Fibroblast of lung (primary cell): Measurements from ENCODE around the gene SERAC1. TPM values are rescaled to one million over a fixed set of nuclear protein-coding genes. Genes with fewer than 3 reads are reported as not detected.

Experiments used
- DNase-seq, 2 donors: peaks; one replicate each; pipeline versions ENCODE4 v3.0.0 to v3.0.0-alpha.2; 2010; ENCODE audit warnings: low read depth in 2 of 2
- H2AFZ ChIP-seq: 2 replicates; pipeline ENCODE4 v1.5.1; 2012; ENCODE audit warnings: low read length, control low read depth, inconsistent platforms
- H3K27ac ChIP-seq: 2 replicates; pipeline ENCODE4 v1.5.1; 2011; ENCODE audit warnings: low read length, control low read depth; ENCODE audit not compliant: insufficient read depth
- H3K27me3 ChIP-seq: 2 replicates; pipeline ENCODE4 v1.5.1; 2011; ENCODE audit warnings: mild to moderate bottlenecking, low read length; ENCODE audit not compliant: control insufficient read depth, insufficient read depth
- H3K36me3 ChIP-seq: 2 replicates; pipeline ENCODE4 v1.5.1; 2011; ENCODE audit warnings: low read length; ENCODE audit not compliant: control insufficient read depth, insufficient read depth
- H3K4me1 ChIP-seq: 2 replicates; pipeline ENCODE4 v1.5.1; 2011; ENCODE audit warnings: low read length; ENCODE audit not compliant: control insufficient read depth, insufficient read depth; ENCODE audit errors: extremely low read depth
- H3K4me2 ChIP-seq: 2 replicates; pipeline ENCODE4 v1.5.1; 2011; ENCODE audit warnings: low read length, control low read depth; ENCODE audit not compliant: insufficient read depth; ENCODE audit errors: extremely low read depth
- H3K4me3 ChIP-seq, 4 experiments: fragments of 200-600 bp in 1 of 4; sonication (generic) in 1 of 4; replicated peaks in 1 of 4; 2 replicates each; pipeline ENCODE4 v1.5.1; 2011 to 2016; ENCODE audit warnings: low read length in 4 of 4, low read depth in 3 of 4, mild to moderate bottlenecking in 3 of 4, control low read depth in 2 of 4, inconsistent platforms in 1 of 4, mixed read lengths in 1 of 4; ENCODE audit not compliant: insufficient read depth in 1 of 4; ENCODE audit errors: control extremely low read depth in 1 of 4
- H3K79me2 ChIP-seq: 2 replicates; pipeline ENCODE4 v1.5.1; 2012; ENCODE audit warnings: mild to moderate bottlenecking, low read length, inconsistent platforms; ENCODE audit not compliant: control insufficient read depth, insufficient read depth
- H3K9ac ChIP-seq: 2 replicates; pipeline ENCODE4 v1.5.1; 2011; ENCODE audit warnings: mild to moderate bottlenecking, low read length, control low read depth; ENCODE audit not compliant: insufficient read depth
- H3K9me3 ChIP-seq: 2 replicates; pipeline ENCODE4 v1.5.1; 2012; ENCODE audit warnings: low read depth, low read length; ENCODE audit not compliant: control insufficient read depth, insufficient read depth
- H4K20me1 ChIP-seq: 2 replicates; pipeline ENCODE4 v1.5.1; 2011; ENCODE audit warnings: low read length; ENCODE audit not compliant: control insufficient read depth, insufficient read depth; ENCODE audit errors: extremely low read depth
- CTCF ChIP-seq, 2 donors: IDR thresholded peaks in 1 of 2; conservative IDR thresholded peaks in 1 of 2; 1 replicate in 1 of 2; 2 replicates in 1 of 2; pipeline ENCODE4 v1.5.1; 2011 to 2012; ENCODE audit warnings: low read length in 2 of 2, control low read depth in 1 of 2, inconsistent platforms in 1 of 2, low read depth in 1 of 2, mild to moderate bottlenecking in 1 of 2
- EZH2 ChIP-seq: IDR thresholded peaks from 2 replicates; pipeline ENCODE4 v1.5.1; 2012; ENCODE audit warnings: low read length, control low read depth, mild to moderate bottlenecking; ENCODE audit errors: missing control alignments
- polyA plus RNA-seq, 2 donors: library from polyadenylated mRNA; depleted of rRNA in 1 of 2; stranded (reverse) in 1 of 2; unstranded in 1 of 2; fragments of >200 nt; gene quantifications; 2 replicates each; pipeline ENCODE4 v1.2.1, GENCODE V29; 2011 to 2012; ENCODE audit warnings: missing spikeins in 1 of 2
- total RNA-seq: library from RNA; depleted of rRNA; stranded (reverse); fragments of >200 nt; gene quantifications from 2 replicates; pipeline ENCODE4 v1.2.1, GENCODE V29; 2014

SERAC1 gene
- total and polyA plus RNA-seq, 2 donors (not counting 1 experiment from before 2014, with no cell fraction given): 21.3 to 37.7 TPM

- no peaks in the 10 kb centered on the region for H3K4me1 ChIP-seq
- H2AFZ ChIP-seq: no peak overlapping the region
- H3K27me3 ChIP-seq: no peaks in the 10 kb centered on the region
- H3K9ac ChIP-seq: no peak overlapping the region
- H3K36me3 ChIP-seq: no peaks in the 10 kb centered on the region
- H3K79me2 ChIP-seq: no peaks in the 10 kb centered on the region
- DNase-seq: no peak
- H3K9me3 ChIP-seq: no peaks in the 10 kb centered on the region
- TF ChIP-seq CTCF (conservative IDR thresholded peaks at IDR 0.05 in 1 of 2, IDR thresholded peaks at IDR 0.05 in 1 of 2; ENCODE audit: low read depth in 1 of 2, low read length in 2 of 2) (no peak), EZH2 (no peak)
- H3K4me2 ChIP-seq: no peak overlapping the region
- H4K20me1 ChIP-seq: no peaks in the 10 kb centered on the region
- no peak overlapping the region for H3K4me3 ChIP-seq
- no peak overlapping the region for H3K27ac ChIP-seq
Observed at GRCh38 chr6:158111987-158112386, 56.1 kb downstream of the SERAC1 start.

- Histone ChIP-seq H3K79me2 (no peaks in the 10 kb centered on the region), H3K4me1 (no peaks in the 10 kb centered on the region), H3K4me2 (no peak overlapping the region), H3K27me3 (no peaks in the 10 kb centered on the region), H2AFZ (no peak overlapping the region), H3K9ac (no peak overlapping the region), H3K4me3 (no peak overlapping the region), H3K36me3 (no peaks in the 10 kb centered on the region), H3K9me3 (no peaks in the 10 kb centered on the region), H4K20me1 (no peaks in the 10 kb centered on the region), H3K27ac (no peak overlapping the region)
- no peak for DNase-seq
- TF ChIP-seq EZH2 (no peak), CTCF (conservative IDR thresholded peaks at IDR 0.05 in 1 of 2, IDR thresholded peaks at IDR 0.05 in 1 of 2; ENCODE audit: low read depth in 1 of 2, low read length in 2 of 2) (no peak)
Observed at GRCh38 chr6:158110986-158111385, 57.1 kb downstream of the SERAC1 start.

DNA sequence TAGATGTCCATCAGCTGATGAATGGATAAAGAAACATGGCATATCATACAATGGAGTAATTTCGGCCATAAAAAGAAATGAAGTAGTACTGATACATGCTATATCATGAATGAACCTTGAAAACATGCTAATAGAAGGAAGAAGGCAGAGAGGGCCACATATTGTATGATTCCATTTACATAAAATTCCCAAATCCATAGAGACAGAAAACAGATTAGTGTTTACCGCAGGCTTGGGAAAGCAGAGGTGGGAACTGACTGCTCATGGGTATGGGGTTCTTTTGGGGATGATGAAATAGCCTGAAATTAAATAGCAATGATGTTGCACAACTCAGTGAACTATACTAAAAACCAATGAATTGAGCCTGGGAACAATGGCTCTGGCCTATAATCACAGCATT, 58.3 kb downstream of the SERAC1 start:
- Histone ChIP-seq H3K4me3 (no peak overlapping the region), H3K27me3 (no peaks in the 10 kb centered on the region), H3K9ac (no peak overlapping the region), H3K27ac (no peak overlapping the region), H2AFZ (no peak overlapping the region), H3K9me3 (no peaks in the 10 kb centered on the region), H3K4me1 (no peaks in the 10 kb centered on the region), H4K20me1 (no peaks in the 10 kb centered on the region), H3K36me3 (no peaks in the 10 kb centered on the region), H3K79me2 (no peaks in the 10 kb centered on the region), H3K4me2 (no peak overlapping the region)
- no peak for TF ChIP-seq CTCF (conservative IDR thresholded peaks at IDR 0.05 in 1 of 2, IDR thresholded peaks at IDR 0.05 in 1 of 2; ENCODE audit: low read depth in 1 of 2, low read length in 2 of 2)
- TF ChIP-seq EZH2: no peak
- DNase-seq: peak in 1 of 2 donors; percentile 60
